ENCODE results near the gene HNRNPLL. TPM values are rescaled to one million over a fixed set of nuclear protein-coding genes. Genes with fewer than 3 reads are reported as not detected.

The HNRNPLL gene
- total RNA-seq, 2 experiments from 2014 or later = 44.9 to 46.5 TPM

- Mint-ChIP-seq H3K27ac (no peak overlapping the region), H3K27me3 (no peaks in the 10 kb centered on the region), H3K9me3 (no peaks in the 10 kb centered on the region), H3K4me1 (ENCODE audit: low read depth) (peaks cover 4% of the 10 kb centered on the region), H3K36me3 (ENCODE audit: low read depth) (no peaks in the 10 kb centered on the region), H3K4me3 (no peak overlapping the region)
- no peaks in the 10 kb centered on the region for H3K9me3 ChIP-seq (ENCODE audit: control insufficient read depth in 1 of 2, insufficient read depth in 1 of 2, low read length in 2 of 2)
- ChIA-PET CTCF (no interaction called here), POLR2A (interaction anchor here (0.8 kb wide), 1 partner anchor 89 kb away, joined by 3 read pairs; no protein-coding TSS in a partner anchor)
- H3K4me1 ChIP-seq (ENCODE audit: insufficient read depth, low read length) = peaks cover 2% of the 10 kb centered on the region
- DNase-seq = no peak
- intact Hi-C loops (cut with DNase I, micrococcal nuclease) = no loop called here
- TF ChIP-seq, protein P1, sequence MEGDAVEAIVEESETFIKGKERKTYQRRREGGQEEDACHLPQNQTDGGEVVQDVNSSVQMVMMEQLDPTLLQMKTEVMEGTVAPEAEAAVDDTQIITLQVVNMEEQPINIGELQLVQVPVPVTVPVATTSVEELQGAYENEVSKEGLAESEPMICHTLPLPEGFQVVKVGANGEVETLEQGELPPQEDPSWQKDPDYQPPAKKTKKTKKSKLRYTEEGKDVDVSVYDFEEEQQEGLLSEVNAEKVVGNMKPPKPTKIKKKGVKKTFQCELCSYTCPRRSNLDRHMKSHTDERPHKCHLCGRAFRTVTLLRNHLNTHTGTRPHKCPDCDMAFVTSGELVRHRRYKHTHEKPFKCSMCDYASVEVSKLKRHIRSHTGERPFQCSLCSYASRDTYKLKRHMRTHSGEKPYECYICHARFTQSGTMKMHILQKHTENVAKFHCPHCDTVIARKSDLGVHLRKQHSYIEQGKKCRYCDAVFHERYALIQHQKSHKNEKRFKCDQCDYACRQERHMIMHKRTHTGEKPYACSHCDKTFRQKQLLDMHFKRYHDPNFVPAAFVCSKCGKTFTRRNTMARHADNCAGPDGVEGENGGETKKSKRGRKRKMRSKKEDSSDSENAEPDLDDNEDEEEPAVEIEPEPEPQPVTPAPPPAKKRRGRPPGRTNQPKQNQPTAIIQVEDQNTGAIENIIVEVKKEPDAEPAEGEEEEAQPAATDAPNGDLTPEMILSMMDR (IDR thresholded peaks at IDR 0.05) = no peak
- H3K27ac ChIP-seq (ENCODE audit: low read depth in 1 of 2, low read length in 2 of 2) = no peak overlapping the region
- H3K27me3 ChIP-seq (ENCODE audit: control insufficient read depth in 1 of 2, insufficient read depth in 2 of 2, low read length in 2 of 2) = no peaks in the 10 kb centered on the region
- H3K4me3 ChIP-seq (ENCODE audit: low read length) = no peak overlapping the region
- no peaks in the 10 kb centered on the region for H3K36me3 ChIP-seq (ENCODE audit: insufficient read depth, low read length)
- ATAC-seq (ENCODE audit: poor library complexity) = no peak
Measured at GRCh38 chr2:38621018-38621417, 18.3 kb upstream of the HNRNPLL start.

- no peaks in the 10 kb centered on the region for H3K36me3 Mint-ChIP-seq (ENCODE audit: low read depth)
- Histone ChIP-seq H3K36me3 (ENCODE audit: insufficient read depth, low read length) (no peaks in the 10 kb centered on the region), H3K27me3 (ENCODE audit: control insufficient read depth in 1 of 2, insufficient read depth in 2 of 2, low read length in 2 of 2) (no peaks in the 10 kb centered on the region), H3K27ac (ENCODE audit: low read depth in 1 of 2, low read length in 2 of 2) (no peak overlapping the region), H3K4me1 (ENCODE audit: insufficient read depth, low read length) (no peaks in the 10 kb centered on the region), H3K9me3 (ENCODE audit: control insufficient read depth in 1 of 2, insufficient read depth in 1 of 2, low read length in 2 of 2) (no peaks in the 10 kb centered on the region), H3K4me3 (ENCODE audit: low read length) (no peak overlapping the region)
- intact Hi-C loops (cut with DNase I, micrococcal nuclease) = no loop called here
- DNase-seq = no peak
- H3K27me3 Mint-ChIP-seq = no peaks in the 10 kb centered on the region
- TF ChIP-seq, protein P1 (IDR thresholded peaks at IDR 0.05) = no peak
- no peak overlapping the region for H3K27ac Mint-ChIP-seq
- no peaks in the 10 kb centered on the region for H3K4me1 Mint-ChIP-seq (ENCODE audit: low read depth)
- no peaks in the 10 kb centered on the region for H3K9me3 Mint-ChIP-seq
- ChIA-PET CTCF (no interaction called here), POLR2A (interaction anchor here (0.8 kb wide), 1 partner anchor 88 kb away, joined by 3 read pairs; no protein-coding TSS in a partner anchor)
- ATAC-seq (ENCODE audit: poor library complexity) = no peak
- no peak overlapping the region for H3K4me3 Mint-ChIP-seq
Measured at GRCh38 chr2:38620282-38620977, 17.7 kb upstream of the HNRNPLL start.

DNA sequence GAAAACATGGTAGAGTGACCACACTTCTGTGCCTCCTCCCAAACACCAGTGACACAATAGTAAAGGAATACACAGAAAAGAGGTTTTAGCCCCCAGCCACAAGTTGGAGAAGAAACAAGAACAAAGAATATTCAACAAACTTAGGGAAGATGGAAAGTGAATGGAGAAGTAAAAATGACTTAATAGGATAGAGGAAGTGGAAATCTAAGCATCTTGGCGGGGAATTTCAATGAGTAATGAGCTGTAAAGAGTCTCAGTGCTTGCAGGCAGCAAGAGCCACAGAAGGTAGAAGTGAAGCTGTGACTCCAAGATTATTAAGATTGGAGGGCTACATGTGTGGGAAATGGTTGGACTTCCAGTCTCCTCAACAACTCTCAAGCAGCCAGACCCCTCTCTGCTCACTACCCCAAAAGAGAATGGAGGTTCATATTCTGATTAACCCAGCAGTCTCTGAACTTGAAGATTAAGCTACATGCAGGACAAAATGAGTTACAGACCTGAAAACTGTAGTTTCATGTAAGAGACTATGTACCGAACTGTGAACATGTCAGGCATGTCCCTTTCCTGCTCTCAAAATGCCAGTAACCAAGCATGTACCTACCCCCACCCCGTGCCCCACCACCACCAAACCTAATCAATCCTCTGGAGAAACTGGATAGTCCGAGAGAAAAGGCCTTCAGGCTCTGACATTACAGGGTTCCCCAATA is 16.9 kb upstream of the HNRNPLL start:
- intact Hi-C loops (cut with DNase I, micrococcal nuclease) = no loop called here
- H3K4me1 Mint-ChIP-seq (ENCODE audit: low read depth) = no peaks in the 10 kb centered on the region
- H3K36me3 ChIP-seq (ENCODE audit: insufficient read depth, low read length) = no peaks in the 10 kb centered on the region
- no peaks in the 10 kb centered on the region for H3K27me3 ChIP-seq (ENCODE audit: control insufficient read depth in 1 of 2, insufficient read depth in 2 of 2, low read length in 2 of 2)
- no peaks in the 10 kb centered on the region for H3K27me3 Mint-ChIP-seq
- no peaks in the 10 kb centered on the region for H3K9me3 Mint-ChIP-seq
- no peak overlapping the region for H3K4me3 ChIP-seq (ENCODE audit: low read length)
- no peaks in the 10 kb centered on the region for H3K36me3 Mint-ChIP-seq (ENCODE audit: low read depth)
- ATAC-seq (ENCODE audit: poor library complexity) (no peak), DNase-seq (peak in 3 of 14 experiments; percentile 10 to 60 (median 50))
- H3K4me3 Mint-ChIP-seq = no peak overlapping the region
- no peak overlapping the region for H3K27ac ChIP-seq (ENCODE audit: low read depth in 1 of 2, low read length in 2 of 2)
- H3K27ac Mint-ChIP-seq = no peak overlapping the region
- H3K9me3 ChIP-seq (ENCODE audit: control insufficient read depth in 1 of 2, insufficient read depth in 1 of 2, low read length in 2 of 2) = no peaks in the 10 kb centered on the region
- ChIA-PET POLR2A (no interaction called here), CTCF (no interaction called here)
- H3K4me1 ChIP-seq (ENCODE audit: insufficient read depth, low read length) = no peaks in the 10 kb centered on the region
- TF ChIP-seq, protein P1 (IDR thresholded peaks at IDR 0.05) = no peak
